HG02798 (cell line): Measurements from ENCODE around the gene NRIP3.

Experiments
- ATAC-seq: cut with Tn5 transposase; IDR thresholded peaks from one replicate; pipeline ENCODE4 v1.9.1; 2021; ENCODE audit warnings: mild to moderate bottlenecking; ENCODE audit not compliant: unreplicated experiment, poor library complexity

The NRIP3 gene

DNA sequence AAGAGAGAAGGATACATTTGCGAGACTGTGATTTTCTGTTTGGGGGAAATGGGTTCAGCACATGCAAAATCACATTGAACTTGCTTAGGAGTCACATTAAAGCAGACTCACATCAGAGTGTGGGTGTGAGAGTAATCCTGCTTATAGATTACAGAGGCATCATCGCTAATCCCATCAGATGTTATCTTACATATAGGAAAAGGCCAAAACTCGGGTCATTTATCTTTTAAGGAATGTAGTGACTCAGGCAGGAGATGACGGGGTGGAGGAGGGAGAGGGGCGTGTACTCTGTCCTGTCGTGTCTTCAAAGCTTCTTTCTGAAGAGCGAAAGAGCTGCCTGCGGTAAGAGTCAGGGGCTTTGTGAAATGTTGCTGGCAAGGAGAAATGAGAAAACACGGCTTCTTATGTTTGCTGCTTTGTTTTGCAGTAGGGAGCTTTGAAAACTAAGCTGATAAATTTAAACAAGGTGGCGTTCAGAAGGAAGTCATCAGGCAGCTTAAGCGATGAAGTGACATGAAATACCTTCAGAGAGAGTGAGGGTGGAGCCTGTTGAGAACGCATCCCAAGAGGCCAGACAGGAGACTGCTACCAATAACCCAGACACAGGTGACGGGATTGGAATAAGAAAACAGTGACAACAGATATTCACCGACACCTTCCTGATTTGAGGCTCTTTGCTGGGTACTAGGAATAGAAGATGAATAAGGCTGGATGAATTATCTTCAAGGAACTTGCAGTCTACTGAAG lies 68.9 kb downstream of the NRIP3 start:
- ATAC-seq: no peak

DNA sequence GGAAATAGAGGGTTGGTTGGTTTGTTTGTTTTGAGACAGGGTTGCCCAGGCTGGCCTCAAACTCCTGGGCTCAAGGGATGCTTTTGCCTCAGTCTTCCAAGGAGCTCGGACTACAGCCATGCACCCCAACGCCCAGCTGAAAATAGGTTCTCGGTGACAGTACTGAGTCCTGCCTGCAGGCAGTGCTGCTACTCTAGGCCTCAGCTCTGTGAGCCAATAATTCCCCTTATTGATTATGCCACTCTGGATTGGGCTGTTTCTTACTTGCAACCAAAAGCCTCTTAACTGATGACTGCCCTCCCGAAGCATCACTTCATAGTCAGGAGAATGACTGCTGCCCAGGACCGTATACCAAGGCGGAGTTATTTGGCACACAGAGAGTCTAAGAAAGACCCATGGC lies 69.9 kb downstream of the NRIP3 start:
- ATAC-seq: no peak

DNA sequence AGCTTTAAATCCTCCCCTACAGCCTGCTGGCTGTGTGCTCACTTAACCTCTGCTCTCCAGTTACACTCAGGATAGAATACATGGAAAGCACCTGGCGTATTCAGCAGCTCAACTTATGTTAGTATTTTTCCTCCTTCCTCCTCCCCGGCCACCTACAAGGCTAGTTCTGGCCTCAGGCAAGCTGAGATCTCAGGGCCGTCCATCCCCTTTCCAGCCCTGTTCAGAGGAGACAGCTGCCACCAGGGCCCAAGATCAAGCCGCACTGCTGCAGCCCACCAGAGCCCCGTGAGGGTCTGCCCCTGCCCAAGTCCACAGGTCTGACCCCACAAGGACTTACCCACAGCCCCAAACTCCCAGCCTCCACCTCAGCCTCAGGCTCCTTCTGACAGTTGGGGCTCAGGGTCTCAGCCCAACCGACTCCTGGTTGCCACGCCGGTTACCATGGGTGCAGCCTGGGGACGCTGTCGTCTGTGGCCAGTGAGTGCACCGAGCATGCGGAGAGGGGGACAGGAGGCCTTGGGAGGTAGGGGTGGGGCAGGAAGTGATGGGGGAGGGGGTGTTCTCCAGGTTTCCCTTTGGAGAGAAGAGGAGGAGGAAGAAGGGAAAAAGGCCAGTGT lies 71.1 kb downstream of the NRIP3 start, which contains the start of gene C11orf16:
Gene C11orf16, minus strand, starts transcription at position 384 of the 617 bp plus-strand sequence. CDS start 639 bp downstream, outside the sequence.
- ATAC-seq: no peak
